Activated T-cell treated with anti-CD3 and anti-CD28 coated beads, Interleukin-2, amount 50 U/mL, for 24 hours (primary cell): ENCODE measurements around the gene INPP4A.
A peak's percentile ranks its signal among the peaks of the same experiment; 100 is the strongest.

ENCODE experiments used
- DNase-seq: peaks from one replicate; pipeline ENCODE4 v3.0.0-alpha.2; 2020
- H3K27ac Mint-ChIP-seq: 2 replicates; pipeline ENCODE4 v1.8.0; 2020; ENCODE audit warnings: mild to moderate bottlenecking, mixed read lengths
- H3K27me3 Mint-ChIP-seq: 2 replicates; pipeline ENCODE4 v1.8.0; 2020; ENCODE audit warnings: mixed read lengths
- H3K36me3 Mint-ChIP-seq: 2 replicates; pipeline ENCODE4 v1.8.0; 2020; ENCODE audit warnings: low read depth, mixed read lengths
- H3K4me1 Mint-ChIP-seq: 2 replicates; pipeline ENCODE4 v1.8.0; 2020; ENCODE audit warnings: low read depth, mixed read lengths
- H3K4me3 Mint-ChIP-seq: 2 replicates; pipeline ENCODE4 v1.8.0; 2020; ENCODE audit warnings: mild to moderate bottlenecking, moderate library complexity, mixed read lengths
- H3K9me3 Mint-ChIP-seq: 2 replicates; pipeline ENCODE4 v1.8.0; 2020; ENCODE audit warnings: mixed read lengths

INPP4A gene

DNA sequence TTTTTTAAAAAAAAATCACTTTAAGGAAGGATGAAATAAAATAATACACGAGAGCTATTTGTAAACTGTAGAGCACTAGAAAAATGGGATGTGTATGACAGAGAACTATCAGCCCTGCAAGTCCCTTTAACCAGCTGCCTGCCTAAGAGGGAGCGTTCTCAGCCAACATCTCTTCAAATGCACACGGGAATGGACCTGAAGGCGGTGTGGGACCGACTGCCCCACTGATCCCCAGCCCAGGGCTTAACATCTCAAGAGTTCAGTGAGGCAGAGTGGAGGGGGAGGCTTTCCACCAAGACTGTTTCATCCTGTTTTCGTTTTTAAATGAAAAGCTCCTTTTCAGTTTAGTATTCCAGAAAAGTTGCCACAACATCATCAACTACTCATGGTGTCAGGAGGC lies 2.2 kb downstream of the INPP4A start:
- Mint-ChIP-seq H3K4me1 (peaks cover 69% of the 10 kb centered on the region), H3K27me3 (no peaks in the 10 kb centered on the region), H3K36me3 (peaks cover 10% of the 10 kb centered on the region), H3K9me3 (no peaks in the 10 kb centered on the region), H3K4me3 (peak overlapping the region; percentile 90), H3K27ac (peak overlapping the region; percentile 91)
- no peak for DNase-seq

DNA sequence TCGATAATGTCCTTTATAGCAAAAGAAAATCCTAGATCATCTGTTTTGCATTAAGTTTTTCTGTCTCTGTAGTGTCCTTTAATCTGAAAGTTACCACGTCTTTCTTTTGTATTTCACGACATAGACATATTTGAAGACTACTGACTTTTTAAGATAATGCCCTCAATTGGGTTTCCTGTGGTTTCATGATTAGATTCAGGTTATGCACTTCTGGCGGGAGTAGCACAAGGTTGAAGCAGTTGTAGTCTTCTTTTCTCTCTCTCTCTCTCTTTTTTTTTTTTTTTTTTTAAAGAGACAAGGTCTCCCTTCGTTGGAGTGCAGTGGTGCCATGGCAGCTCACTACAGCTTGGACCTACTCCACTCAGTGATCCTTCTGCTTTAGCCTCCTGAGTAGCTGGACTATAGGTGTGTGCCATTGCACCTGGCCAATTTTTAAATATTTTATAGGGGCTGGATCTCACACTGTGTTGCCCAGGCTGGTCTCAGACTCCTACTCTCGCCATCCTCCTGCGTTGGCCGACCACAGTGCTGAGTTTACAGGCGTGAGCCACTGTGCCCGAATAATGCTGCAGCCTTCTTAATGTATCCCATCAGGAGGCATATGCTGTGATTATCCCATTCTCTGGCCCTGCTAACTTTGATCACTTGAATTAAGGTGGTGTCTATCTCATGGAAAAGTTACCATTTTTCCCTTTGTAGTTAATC lies 3.9 kb downstream of the INPP4A start:
- H3K9me3 Mint-ChIP-seq: no peaks in the 10 kb centered on the region
- H3K36me3 Mint-ChIP-seq: peaks cover 13% of the 10 kb centered on the region
- DNase-seq: no peak
- peak overlapping the region; percentile 90 for H3K4me3 Mint-ChIP-seq
- peaks cover 86% of the 10 kb centered on the region for H3K4me1 Mint-ChIP-seq
- H3K27ac Mint-ChIP-seq: peak overlapping the region; percentile 86
- H3K27me3 Mint-ChIP-seq: no peaks in the 10 kb centered on the region

DNA sequence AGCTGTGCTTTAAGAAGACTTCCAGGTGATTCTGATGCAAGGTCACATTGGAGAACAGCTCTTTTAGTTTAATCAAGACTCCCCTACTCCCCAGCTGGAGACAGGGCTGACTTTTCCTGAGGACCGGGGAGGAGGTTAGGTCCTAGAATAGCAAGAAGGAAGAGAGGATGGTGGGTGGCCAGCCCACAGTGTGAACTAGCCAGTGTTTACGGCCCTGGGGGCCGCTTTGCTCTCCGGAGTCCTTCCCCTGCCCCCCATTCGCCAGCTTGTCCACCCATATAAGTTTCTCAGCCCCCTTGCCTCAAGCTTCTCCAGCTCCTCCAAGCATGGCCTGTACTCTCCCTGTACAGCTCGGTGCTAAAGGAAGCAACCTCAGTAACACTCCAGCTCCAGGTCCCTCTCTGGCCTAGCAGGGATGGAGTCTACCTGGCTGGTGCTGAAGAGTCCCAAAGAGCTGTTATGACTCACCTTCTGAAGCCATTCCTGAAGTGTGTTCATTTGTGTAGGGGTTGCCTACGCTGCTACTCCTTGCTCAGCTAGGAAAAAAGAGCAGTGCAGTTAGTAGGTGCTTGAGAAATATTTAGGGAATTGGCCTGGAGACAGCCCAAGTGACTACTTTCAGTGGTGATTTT lies 7.9 kb downstream of the INPP4A start:
- peaks cover 96% of the 10 kb centered on the region for H3K4me1 Mint-ChIP-seq
- DNase-seq: no peak
- peaks cover 18% of the 10 kb centered on the region for H3K36me3 Mint-ChIP-seq
- no peaks in the 10 kb centered on the region for H3K9me3 Mint-ChIP-seq
- H3K27ac Mint-ChIP-seq: peak overlapping the region; percentile 93
- no peaks in the 10 kb centered on the region for H3K27me3 Mint-ChIP-seq
- H3K4me3 Mint-ChIP-seq: no peak overlapping the region

DNA sequence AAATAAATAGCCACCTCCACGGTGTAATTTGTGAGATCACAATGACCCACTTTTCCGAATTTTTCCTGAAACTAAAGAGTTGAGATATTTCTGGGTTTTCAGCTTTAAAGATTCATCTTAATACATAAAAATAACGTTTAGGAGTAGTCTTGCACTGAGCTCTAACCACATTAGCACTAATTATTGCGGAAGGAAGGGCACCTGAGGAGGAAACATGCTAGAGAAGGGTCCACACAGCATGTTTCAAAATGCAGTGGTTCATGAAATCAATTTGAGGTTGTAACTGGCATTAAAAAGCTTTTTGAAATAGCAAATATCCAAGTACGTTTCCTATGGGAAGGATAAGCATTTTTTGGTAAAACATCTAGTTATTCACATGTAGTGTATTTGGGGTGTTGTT lies 8.4 kb downstream of the INPP4A start:
- H3K27ac Mint-ChIP-seq: peak overlapping the region; percentile 93
- no peak overlapping the region for H3K4me3 Mint-ChIP-seq
- H3K36me3 Mint-ChIP-seq: peaks cover 18% of the 10 kb centered on the region
- no peaks in the 10 kb centered on the region for H3K9me3 Mint-ChIP-seq
- H3K27me3 Mint-ChIP-seq: no peaks in the 10 kb centered on the region
- DNase-seq: no peak
- H3K4me1 Mint-ChIP-seq: peaks cover 95% of the 10 kb centered on the region

DNA sequence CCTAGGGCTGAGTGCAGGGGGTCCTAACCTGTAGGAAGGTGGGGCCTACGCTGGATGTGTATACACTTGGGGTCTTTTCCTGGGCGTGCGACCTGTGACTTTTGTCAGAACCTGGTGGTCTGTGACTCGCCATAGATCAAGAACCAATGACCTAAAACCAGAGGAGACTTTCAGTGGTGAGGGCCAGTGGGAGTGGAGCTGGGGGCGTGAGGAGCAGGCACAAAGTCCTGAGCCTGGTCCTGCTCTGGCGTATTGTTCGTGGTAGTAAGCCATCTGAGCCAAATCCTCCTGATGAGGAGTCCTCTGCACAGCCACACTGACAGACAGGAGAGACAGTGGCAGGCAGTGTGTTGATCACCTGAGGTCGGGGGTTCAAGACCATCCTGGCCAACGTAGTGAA lies 8.9 kb downstream of the INPP4A start:
- H3K27me3 Mint-ChIP-seq: no peaks in the 10 kb centered on the region
- DNase-seq: no peak
- H3K4me3 Mint-ChIP-seq: no peak overlapping the region

DNA sequence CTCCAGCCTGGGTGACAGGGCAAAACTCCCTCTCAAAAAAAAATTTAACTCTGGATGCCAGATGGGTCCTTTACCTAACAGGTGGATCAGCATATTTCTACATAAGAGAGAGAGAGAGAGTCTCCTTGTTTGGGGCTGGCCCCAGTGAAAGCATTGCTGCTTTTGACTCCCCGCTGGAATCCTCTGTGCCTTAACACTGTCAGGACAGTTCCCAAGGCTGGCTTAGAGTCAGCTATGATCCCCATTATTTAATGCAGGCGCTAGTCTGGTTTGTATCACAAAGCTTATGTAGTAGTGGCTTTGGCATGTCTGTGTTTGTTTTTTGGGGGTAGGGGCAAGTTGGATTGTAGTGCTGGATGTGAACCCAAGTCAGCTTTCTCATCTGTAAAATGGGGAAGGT lies 9.4 kb downstream of the INPP4A start:
- peaks cover 21% of the 10 kb centered on the region for H3K36me3 Mint-ChIP-seq
- peak overlapping the region; percentile 93 for H3K27ac Mint-ChIP-seq
- no peak for DNase-seq
- H3K4me1 Mint-ChIP-seq: peaks cover 96% of the 10 kb centered on the region
- H3K27me3 Mint-ChIP-seq: no peaks in the 10 kb centered on the region
- H3K9me3 Mint-ChIP-seq: no peaks in the 10 kb centered on the region
- H3K4me3 Mint-ChIP-seq: peak overlapping the region; percentile 69

More for the DNA sequence above, 8.9 kb downstream of the INPP4A start:
- no peaks in the 10 kb centered on the region for H3K9me3 Mint-ChIP-seq
- H3K4me1 Mint-ChIP-seq: peaks cover 96% of the 10 kb centered on the region
- peaks cover 19% of the 10 kb centered on the region for H3K36me3 Mint-ChIP-seq
- H3K27ac Mint-ChIP-seq: peak overlapping the region; percentile 93

DNA sequence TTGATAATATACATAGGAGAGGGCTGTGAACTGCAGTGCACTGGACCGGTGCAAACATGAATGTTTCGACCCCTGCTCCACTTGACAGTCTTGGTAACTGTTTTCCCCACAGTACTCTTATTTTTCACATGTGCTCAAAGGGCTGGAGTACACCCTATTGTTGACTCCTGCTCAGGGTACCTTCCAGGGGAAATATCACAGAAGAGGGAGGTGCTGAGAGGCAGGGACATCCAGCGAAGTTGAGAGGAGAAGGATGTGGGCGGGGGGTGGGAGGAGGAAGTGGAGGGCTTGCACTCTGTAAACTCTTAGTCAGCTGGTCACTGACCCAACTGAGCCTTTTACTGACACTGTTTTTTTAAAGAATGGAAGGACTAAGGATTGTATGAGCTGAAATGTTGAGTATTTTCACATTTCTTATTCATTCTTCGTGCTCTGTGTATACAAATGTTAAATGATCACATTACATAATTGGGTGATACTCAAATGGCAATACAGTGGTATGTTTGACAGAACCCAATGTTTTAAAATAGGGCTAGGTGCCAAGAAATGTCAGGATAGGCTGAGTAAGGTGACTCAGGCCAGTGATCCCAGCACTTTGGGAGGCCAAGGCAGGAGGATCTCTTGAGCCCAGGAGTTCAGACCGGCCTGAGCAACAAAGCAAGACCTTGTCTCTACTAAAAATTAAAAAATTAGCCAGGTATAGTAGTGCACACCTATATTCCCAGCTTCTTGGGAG lies 10.0 kb downstream of the INPP4A start:
- peak overlapping the region; percentile 93 for H3K27ac Mint-ChIP-seq
- H3K9me3 Mint-ChIP-seq: no peaks in the 10 kb centered on the region
- no peak for DNase-seq
- peaks cover 23% of the 10 kb centered on the region for H3K36me3 Mint-ChIP-seq
- peaks cover 96% of the 10 kb centered on the region for H3K4me1 Mint-ChIP-seq
- no peaks in the 10 kb centered on the region for H3K27me3 Mint-ChIP-seq
- H3K4me3 Mint-ChIP-seq: peak overlapping the region; percentile 69

DNA sequence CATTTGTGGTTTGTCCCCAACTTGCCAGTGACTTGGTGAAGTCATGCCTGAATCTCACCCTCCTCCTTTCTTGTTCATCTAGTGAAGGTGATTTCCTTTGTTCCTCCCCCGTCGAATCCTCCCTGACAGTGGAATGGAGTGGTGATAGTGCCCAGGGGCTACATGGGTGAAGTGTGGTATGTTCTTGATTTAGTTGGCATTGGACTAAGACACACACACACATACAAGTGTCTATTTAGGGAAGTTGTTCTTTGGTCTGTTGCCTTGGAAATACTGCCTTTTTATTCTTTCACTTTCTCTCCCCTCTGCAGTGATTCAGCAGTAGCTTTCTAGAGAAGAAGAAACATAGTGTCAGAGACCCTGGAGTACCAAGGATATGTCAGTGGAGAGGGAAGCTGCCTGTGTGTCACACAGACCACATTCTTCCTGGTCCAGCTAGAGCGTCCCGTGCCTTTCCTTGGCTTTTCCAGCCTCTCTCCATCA lies 10.9 kb downstream of the INPP4A start:
- H3K4me3 Mint-ChIP-seq: peak overlapping the region; percentile 69
- no peaks in the 10 kb centered on the region for H3K27me3 Mint-ChIP-seq
- peaks cover 96% of the 10 kb centered on the region for H3K4me1 Mint-ChIP-seq
- peak; percentile 55 for DNase-seq
- H3K36me3 Mint-ChIP-seq: peaks cover 24% of the 10 kb centered on the region
- H3K9me3 Mint-ChIP-seq: no peaks in the 10 kb centered on the region
- peak overlapping the region; percentile 93 for H3K27ac Mint-ChIP-seq

DNA sequence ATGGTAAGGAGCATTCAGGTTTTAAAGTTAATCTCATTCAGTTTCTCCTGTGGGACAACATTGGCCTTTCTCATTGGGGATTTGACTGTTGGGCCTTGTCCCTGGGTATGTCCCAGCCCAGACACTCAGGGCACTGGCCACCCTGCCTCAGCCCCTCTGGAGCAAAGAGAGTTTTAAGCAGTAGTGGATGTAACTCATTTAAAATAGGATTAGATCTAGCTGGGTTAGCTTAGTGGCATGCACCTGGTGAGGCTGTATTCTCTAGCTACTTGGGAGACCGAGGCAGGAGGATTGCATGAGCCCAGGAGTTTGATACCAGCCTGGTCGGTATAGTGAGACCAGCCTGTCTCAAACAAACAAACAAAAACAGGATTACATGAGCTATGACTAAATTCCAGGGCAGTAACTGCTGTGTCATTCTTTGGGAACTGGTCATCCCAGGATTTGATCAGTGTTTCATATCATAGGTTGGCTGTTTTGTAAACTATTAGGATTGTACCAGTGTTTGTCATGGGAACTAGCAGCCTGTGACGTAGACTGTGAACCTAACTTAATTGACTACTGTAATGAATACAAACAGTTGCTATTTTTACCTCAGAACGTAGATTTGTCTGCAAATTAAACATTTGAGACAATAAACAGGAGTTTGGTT lies 12.5 kb downstream of the INPP4A start:
- Mint-ChIP-seq H3K36me3 (peaks cover 21% of the 10 kb centered on the region), H3K27me3 (no peaks in the 10 kb centered on the region), H3K4me3 (no peak overlapping the region), H3K9me3 (no peaks in the 10 kb centered on the region), H3K4me1 (peaks cover 95% of the 10 kb centered on the region), H3K27ac (peak overlapping the region; percentile 76)
- DNase-seq: no peak

DNA sequence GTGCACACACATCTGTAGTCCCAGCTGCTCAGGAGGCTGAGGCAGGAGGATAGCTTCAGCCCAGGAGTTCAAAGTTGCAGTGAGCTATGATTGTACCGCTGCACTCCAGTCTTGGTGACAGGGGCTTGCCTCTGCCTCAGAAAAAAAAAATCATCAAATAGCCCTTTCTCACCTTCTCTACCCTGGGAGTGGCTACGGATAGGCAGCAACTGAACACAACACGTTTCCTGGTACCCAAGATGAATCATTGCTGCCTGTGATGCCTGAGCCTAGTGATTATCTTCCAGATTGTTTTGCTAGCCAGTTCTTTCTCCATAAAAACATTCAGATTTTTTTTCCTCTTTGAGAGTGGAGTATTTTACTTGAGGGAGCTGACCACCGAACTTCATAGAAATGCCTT lies 13.5 kb downstream of the INPP4A start:
- peaks cover 21% of the 10 kb centered on the region for H3K36me3 Mint-ChIP-seq
- H3K9me3 Mint-ChIP-seq: no peaks in the 10 kb centered on the region
- H3K27me3 Mint-ChIP-seq: no peaks in the 10 kb centered on the region
- H3K4me3 Mint-ChIP-seq: no peak overlapping the region
- H3K27ac Mint-ChIP-seq: peak overlapping the region; percentile 88
- peaks cover 89% of the 10 kb centered on the region for H3K4me1 Mint-ChIP-seq
- DNase-seq: no peak

DNA sequence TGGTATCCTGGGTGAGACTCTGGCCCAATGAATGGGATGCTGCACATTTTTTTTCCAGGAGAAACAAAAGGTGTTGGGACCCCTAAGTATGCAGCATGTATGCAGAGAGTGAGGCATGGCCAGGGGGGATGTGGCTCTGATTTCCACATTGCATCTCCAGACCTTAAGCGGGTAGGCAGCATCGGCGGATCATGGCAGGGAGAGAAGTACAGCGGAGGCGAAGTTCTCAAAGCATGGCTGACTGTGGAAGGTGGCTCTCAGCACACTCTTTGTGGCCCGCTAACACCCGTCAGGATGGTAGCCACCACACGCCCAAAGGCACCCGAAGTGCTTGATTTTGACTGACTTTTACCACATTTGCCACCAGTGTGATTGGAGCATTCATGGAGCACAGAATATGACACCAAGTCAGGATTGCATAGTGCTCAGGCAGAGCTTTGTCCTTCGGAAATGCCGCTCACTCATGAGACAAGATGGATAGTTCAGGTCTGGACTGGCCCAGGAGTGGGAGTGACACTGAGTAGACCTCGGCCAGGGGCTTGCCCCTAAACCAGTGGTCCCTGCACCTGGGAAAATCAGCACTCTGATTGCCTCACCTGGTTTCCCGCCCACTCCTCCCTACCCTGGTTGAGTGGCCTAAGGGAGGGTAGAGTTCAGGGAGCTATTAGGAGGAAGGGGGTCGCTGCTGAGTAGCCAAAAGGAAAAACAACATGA lies 14.2 kb downstream of the INPP4A start:
- H3K36me3 Mint-ChIP-seq: peaks cover 21% of the 10 kb centered on the region
- no peaks in the 10 kb centered on the region for H3K9me3 Mint-ChIP-seq
- DNase-seq: no peak
- peaks cover 89% of the 10 kb centered on the region for H3K4me1 Mint-ChIP-seq
- no peaks in the 10 kb centered on the region for H3K27me3 Mint-ChIP-seq
- no peak overlapping the region for H3K4me3 Mint-ChIP-seq
- H3K27ac Mint-ChIP-seq: peak overlapping the region; percentile 88

DNA sequence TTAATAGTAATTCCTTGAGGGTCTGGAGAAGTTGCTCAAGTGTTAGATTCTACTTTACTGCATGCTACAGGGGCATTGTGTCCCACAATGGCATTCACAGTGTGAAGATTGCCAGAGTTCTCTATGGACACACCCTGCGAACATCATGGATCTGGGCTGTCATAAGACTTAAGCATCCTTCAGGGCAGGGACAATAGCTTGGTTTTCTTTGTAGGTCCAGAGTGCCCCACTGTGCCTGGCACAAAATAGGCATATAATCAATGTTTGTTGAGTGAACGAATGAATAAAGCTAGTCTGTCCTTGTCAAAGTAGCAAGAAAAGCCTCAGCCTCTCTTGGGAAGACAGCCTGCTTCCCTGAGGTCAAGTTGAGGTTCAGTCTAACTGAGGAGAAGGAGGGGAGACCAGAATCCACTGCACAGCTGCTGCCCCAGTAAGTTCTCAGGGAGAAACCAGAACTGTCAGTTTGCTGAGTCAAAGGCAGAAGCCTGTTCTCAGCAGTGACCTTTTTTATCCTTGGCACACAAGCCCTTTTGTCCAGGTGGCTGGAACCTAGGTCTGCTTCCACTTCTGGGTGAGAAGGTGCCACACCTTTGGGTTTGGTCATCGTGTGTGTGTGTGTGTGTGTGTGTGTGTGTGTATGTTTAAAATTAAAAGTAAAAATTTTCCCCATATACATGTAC lies 15.0 kb downstream of the INPP4A start:
- H3K9me3 Mint-ChIP-seq: no peaks in the 10 kb centered on the region
- peaks cover 21% of the 10 kb centered on the region for H3K36me3 Mint-ChIP-seq
- no peaks in the 10 kb centered on the region for H3K27me3 Mint-ChIP-seq
- no peak overlapping the region for H3K4me3 Mint-ChIP-seq
- peak overlapping the region; percentile 95 for H3K27ac Mint-ChIP-seq
- DNase-seq: no peak
- peaks cover 89% of the 10 kb centered on the region for H3K4me1 Mint-ChIP-seq

DNA sequence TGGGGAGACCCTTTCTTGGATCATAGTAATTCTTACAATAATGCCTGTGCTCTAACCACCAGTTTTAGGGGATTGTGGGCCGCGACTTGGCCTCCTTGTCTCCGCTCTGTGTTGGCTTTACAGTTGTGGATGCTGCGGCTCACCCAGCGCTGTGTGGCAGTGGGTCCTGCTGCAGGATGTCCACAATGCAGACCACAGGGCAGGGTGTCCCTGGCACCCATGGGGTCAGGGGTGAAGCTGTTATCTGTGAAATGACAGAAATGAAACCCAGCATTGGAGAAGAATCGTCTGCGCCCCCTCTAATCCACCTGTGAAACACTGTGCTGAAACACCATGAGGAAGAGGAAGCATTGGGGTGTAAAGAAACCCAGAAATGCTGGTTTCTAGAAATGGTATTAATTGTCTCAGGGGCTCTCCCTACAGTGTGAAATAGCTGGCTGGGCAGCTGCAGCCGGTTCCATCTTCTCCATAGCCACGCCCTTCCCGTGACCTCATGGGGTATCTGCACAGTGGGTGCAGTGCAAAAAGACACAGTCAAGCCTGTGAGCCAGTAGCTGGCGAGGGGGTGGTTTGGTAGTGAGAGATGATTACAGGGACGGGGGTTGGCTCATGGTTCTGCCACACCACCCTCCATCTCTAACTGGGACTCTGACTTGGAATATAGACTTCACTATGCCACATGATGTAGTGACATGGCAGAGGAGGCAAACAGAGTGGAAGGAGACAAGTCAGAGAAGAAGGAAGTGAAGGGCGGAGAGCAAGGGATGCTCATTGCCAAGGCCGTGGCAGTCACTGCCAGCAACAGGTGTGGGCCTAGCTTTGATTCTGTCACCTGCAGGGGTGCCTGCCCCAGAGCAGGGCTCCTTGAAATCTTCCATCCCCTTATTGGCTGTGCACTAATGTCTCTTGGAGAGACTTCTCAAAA lies 16.2 kb downstream of the INPP4A start:
- Mint-ChIP-seq H3K9me3 (no peaks in the 10 kb centered on the region), H3K4me3 (peak overlapping the region; percentile 47), H3K36me3 (peaks cover 19% of the 10 kb centered on the region), H3K27ac (peak overlapping the region; percentile 95), H3K4me1 (peaks cover 89% of the 10 kb centered on the region), H3K27me3 (no peaks in the 10 kb centered on the region)
- DNase-seq: peak; percentile 76
